Body of pancreas (tissue), 4 donors: ENCODE data around the gene IFNL1.

Experiments used
- POLR2A ChIP-seq, 3 donors: fragments of 450-650 bp; IDR thresholded peaks; one replicate each; pipeline ENCODE4 v1.6.1; 2016; ENCODE audit warnings: antibody characterized with exemption in 3 of 3, mild to moderate bottlenecking in 2 of 3
- TF ChIP-seq, protein P1 (sequence below), 7 experiments: fragments of 450-650 bp in 4 of 7; fragments of 200-600 bp in 3 of 7; sonication (generic) in 3 of 7; IDR thresholded peaks; one replicate each; pipeline ENCODE4 v1.5.1; 2016 to 2019; ENCODE audit warnings: antibody characterized with exemption in 7 of 7

GRCh38 chr19:39276740-39277139, 19.5 kb upstream of the IFNL1 start:
- TF ChIP-seq, protein P1, sequence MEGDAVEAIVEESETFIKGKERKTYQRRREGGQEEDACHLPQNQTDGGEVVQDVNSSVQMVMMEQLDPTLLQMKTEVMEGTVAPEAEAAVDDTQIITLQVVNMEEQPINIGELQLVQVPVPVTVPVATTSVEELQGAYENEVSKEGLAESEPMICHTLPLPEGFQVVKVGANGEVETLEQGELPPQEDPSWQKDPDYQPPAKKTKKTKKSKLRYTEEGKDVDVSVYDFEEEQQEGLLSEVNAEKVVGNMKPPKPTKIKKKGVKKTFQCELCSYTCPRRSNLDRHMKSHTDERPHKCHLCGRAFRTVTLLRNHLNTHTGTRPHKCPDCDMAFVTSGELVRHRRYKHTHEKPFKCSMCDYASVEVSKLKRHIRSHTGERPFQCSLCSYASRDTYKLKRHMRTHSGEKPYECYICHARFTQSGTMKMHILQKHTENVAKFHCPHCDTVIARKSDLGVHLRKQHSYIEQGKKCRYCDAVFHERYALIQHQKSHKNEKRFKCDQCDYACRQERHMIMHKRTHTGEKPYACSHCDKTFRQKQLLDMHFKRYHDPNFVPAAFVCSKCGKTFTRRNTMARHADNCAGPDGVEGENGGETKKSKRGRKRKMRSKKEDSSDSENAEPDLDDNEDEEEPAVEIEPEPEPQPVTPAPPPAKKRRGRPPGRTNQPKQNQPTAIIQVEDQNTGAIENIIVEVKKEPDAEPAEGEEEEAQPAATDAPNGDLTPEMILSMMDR (IDR thresholded peaks at IDR 0.05): no peak
- no peak for TF ChIP-seq POLR2A (IDR thresholded peaks at IDR 0.05)
